Suprapubic skin (tissue), 4 donors: ENCODE data around the gene RPL39L. TPM values are rescaled to one million over a fixed set of nuclear protein-coding genes. Genes with fewer than 3 reads are reported as not detected.
"Not testable (repeated sequence)": the region's sequence is repeated elsewhere in the genome, so short reads cannot be mapped to it uniquely, and the experiment has no call there.

Experiments used
- DNase-seq, 2 donors: peaks; one replicate each; pipeline ENCODE4 v3.0.0-alpha.2; 2019; ENCODE audit warnings: low spot score in 2 of 2
- H3K27ac ChIP-seq: fragments of 200-600 bp; sonication (generic); one replicate; pipeline ENCODE4 v1.5.1; 2019
- H3K27me3 ChIP-seq: fragments of 200-600 bp; sonication (generic); one replicate; pipeline ENCODE4 v1.5.1; 2019
- H3K36me3 ChIP-seq: fragments of 200-600 bp; sonication (generic); one replicate; pipeline ENCODE4 v1.5.1; 2019
- H3K4me1 ChIP-seq: fragments of 200-600 bp; sonication (generic); one replicate; pipeline ENCODE4 v1.5.1; 2019
- H3K4me3 ChIP-seq: fragments of 200-600 bp; sonication (generic); one replicate; pipeline ENCODE4 v1.5.1; 2019; ENCODE audit warnings: mild to moderate bottlenecking
- H3K9me3 ChIP-seq: fragments of 200-600 bp; sonication (generic); one replicate; pipeline ENCODE4 v1.5.1; 2019
- EP300 ChIP-seq: sonication (generic); formaldehyde crosslinking; IDR thresholded peaks from one replicate; pipeline ENCODE4 v1.6.1; 2017; ENCODE audit warnings: antibody characterized with exemption
- POLR2A ChIP-seq, 2 donors: fragments of 450-650 bp; IDR thresholded peaks; one replicate each; pipeline ENCODE4 v1.6.1; 2017; ENCODE audit warnings: antibody characterized with exemption in 2 of 2, mild to moderate bottlenecking in 2 of 2, moderate library complexity in 2 of 2
- POLR2AphosphoS5 ChIP-seq, 3 donors: sonication (generic); formaldehyde crosslinking; IDR thresholded peaks; one replicate each; pipeline ENCODE4 v1.6.1; 2017; ENCODE audit warnings: antibody characterized with exemption in 3 of 3
- WGBS: methylation state at CpG from one replicate; pipeline ENCODE4 v1.1.5; 2018; 5-methylcytosine and 5-hydroxymethylcytosine counted together
- total RNA-seq, 4 donors: library from RNA; depleted of rRNA; stranded (reverse); fragments of >200 nt; gene quantifications; one replicate each; pipeline ENCODE4 v1.1.0, GENCODE V29; 2016
- TF ChIP-seq, protein P1 (sequence below), 2 donors: fragments of 200-600 bp in 1 of 2; fragments of 450-650 bp in 1 of 2; sonication (generic) in 1 of 2; IDR thresholded peaks; one replicate each; pipeline ENCODE4 v1.5.1; 2016 to 2019; ENCODE audit warnings: antibody characterized with exemption in 2 of 2, mild to moderate bottlenecking in 1 of 2, moderate library complexity in 1 of 2

Gene RPL39L
- total RNA-seq, 4 donors from 2014 or later, result 7.1 to 12.2 (median 11.0) TPM

GRCh38 chr3:187136936-187137335 is 2.4 kb downstream of the RPL39L start:
- Histone ChIP-seq H3K4me3 (no peak overlapping the region), H3K4me1 (peaks cover 12% of the 10 kb centered on the region), H3K27ac (no peak overlapping the region), H3K9me3 (no peaks in the 10 kb centered on the region), H3K36me3 (no peaks in the 10 kb centered on the region), H3K27me3 (no peaks in the 10 kb centered on the region)
- DNase-seq, result no peak
- 70% methylated on average over 4 of the region's 4 CpGs for WGBS
- TF ChIP-seq POLR2A (IDR thresholded peaks at IDR 0.05) (no peak), POLR2AphosphoS5 (IDR thresholded peaks at IDR 0.05) (no peak), EP300 (no peak)
- TF ChIP-seq, protein P1, sequence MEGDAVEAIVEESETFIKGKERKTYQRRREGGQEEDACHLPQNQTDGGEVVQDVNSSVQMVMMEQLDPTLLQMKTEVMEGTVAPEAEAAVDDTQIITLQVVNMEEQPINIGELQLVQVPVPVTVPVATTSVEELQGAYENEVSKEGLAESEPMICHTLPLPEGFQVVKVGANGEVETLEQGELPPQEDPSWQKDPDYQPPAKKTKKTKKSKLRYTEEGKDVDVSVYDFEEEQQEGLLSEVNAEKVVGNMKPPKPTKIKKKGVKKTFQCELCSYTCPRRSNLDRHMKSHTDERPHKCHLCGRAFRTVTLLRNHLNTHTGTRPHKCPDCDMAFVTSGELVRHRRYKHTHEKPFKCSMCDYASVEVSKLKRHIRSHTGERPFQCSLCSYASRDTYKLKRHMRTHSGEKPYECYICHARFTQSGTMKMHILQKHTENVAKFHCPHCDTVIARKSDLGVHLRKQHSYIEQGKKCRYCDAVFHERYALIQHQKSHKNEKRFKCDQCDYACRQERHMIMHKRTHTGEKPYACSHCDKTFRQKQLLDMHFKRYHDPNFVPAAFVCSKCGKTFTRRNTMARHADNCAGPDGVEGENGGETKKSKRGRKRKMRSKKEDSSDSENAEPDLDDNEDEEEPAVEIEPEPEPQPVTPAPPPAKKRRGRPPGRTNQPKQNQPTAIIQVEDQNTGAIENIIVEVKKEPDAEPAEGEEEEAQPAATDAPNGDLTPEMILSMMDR (IDR thresholded peaks at IDR 0.05), result no peak

DNA sequence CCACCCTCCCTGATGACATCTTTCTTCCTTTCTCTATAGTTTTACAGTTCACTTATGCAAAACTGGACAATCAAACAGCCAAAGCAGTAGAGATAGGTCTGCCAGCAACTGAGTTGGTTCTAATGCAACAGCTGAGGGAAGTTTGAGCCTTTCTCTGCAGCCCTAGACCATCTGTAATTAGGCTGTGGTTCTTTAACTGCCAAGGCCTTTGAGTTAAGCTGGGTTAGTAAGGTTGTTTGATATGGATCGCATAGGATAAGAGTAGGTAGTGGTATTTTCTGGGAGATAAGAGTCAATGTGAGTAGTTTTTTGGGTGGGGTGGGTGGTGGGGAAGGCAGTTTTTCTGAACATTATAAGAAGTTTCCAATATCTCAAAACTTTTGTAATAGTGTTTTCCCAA is 3.0 kb downstream of the RPL39L start:
- TF ChIP-seq POLR2AphosphoS5 (IDR thresholded peaks at IDR 0.05) (no peak), POLR2A (IDR thresholded peaks at IDR 0.05) (no peak), EP300 (no peak)
- TF ChIP-seq, protein P1 (IDR thresholded peaks at IDR 0.05), result no peak
- 95% methylated on average over 1 of the region's 1 CpG for WGBS
- no peak overlapping the region for H3K27ac ChIP-seq
- peaks cover 12% of the 10 kb centered on the region for H3K4me1 ChIP-seq
- no peaks in the 10 kb centered on the region for H3K36me3 ChIP-seq
- no peaks in the 10 kb centered on the region for H3K9me3 ChIP-seq
- H3K27me3 ChIP-seq, result no peaks in the 10 kb centered on the region
- DNase-seq, result no peak
- no peak overlapping the region for H3K4me3 ChIP-seq

DNA sequence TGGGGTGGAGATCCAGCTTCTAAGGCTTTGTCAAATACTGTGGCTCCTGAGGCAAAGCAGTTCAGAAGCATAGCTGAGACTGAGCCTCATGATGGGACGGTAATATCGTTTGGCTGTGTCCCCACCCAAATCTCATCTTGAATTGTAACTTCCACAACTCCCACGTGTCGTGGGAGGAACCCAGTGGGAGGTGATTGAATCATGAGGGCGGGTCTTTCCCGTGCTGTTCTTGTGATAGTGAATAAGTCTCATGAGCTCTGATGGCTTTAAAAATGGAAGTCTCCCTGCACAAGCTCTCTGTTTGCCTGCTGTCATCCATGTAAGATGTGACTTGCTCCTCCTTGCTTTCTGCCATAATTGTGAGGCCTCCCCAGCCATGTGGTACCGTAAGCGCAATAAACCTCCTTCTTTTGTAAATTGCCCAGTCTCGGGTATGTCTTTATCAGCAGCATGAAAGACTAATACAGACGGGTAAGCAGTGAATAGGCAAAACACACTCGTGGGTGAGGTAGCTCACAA is 4.1 kb downstream of the RPL39L start:
- not testable (repeated sequence) for H3K27me3 ChIP-seq, H3K4me3 ChIP-seq, DNase-seq, H3K27ac ChIP-seq, H3K9me3 ChIP-seq, H3K36me3 ChIP-seq
- 95% methylated on average over 11 of the region's 11 CpGs for WGBS
- peaks cover 14% of the 10 kb centered on the region for H3K4me1 ChIP-seq

DNA sequence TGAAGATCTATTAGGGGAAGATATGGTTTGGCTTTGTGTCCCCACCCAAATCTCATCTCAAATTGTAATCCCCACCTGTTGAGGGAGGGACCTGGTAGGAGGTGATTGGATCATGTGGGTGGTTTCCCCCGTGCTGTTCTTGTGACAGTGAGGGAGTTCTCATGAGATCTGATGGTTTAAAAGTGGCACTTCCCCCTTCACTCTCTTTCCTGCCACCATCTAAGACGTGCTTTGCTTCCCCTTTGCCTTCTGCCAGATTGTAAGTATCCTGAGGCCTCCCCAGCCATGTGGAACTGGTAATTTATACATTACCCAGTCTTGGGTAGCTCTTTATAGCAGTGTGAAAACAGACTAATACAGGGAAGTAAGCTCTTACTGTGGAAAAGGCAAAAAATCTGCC is 6.1 kb downstream of the RPL39L start:
- not testable (repeated sequence) for H3K36me3 ChIP-seq, DNase-seq, H3K4me1 ChIP-seq, H3K9me3 ChIP-seq, H3K27ac ChIP-seq, H3K4me3 ChIP-seq, H3K27me3 ChIP-seq
- WGBS, result 79% methylated on average over 2 of the region's 2 CpGs

DNA sequence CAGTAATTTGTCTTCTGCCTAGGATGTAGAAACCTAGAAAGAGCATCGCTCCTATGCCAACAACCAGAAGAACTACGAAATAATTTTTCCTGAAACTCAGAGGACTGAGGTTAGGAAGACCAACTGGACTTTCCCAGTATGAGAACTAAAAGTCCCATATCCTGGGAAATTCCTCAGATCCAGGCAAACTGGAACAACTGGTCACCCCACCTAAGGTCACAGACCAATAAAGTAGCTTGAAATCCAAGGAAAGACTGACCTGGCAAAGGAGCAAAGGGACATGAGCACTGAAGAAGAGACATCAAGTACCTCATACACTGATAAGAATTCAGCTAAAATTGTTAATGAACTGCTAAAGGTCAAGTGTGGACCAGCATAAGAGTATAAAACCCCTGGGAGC is 6.6 kb downstream of the RPL39L start:
- TF ChIP-seq, protein P1 (IDR thresholded peaks at IDR 0.05), result no peak
- TF ChIP-seq POLR2AphosphoS5 (IDR thresholded peaks at IDR 0.05) (no peak), POLR2A (IDR thresholded peaks at IDR 0.05) (no peak), EP300 (no peak)

DNA sequence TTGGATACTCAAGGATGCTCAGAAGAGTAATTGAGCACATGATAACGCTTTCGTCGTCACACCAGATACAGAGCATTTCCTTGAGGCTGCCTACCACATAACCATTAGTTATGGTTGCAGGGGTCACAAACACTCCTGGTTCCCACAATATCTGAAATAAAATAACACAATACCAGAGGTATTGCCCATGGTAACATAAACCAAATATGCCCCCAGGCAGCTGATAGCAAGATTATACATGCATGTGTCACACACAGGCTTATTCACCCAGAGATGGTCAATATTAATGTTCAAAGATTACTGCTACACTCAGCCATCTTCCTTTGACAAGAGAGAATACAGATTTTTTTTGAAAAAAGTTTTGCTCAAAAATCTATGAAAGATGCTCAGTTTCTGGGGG is 7.3 kb downstream of the RPL39L start:
- WGBS, result 97% methylated on average over 3 of the region's 3 CpGs
- Histone ChIP-seq H3K27ac (no peak overlapping the region), H3K9me3 (no peaks in the 10 kb centered on the region), H3K4me1 (peaks cover 3% of the 10 kb centered on the region), H3K4me3 (no peak overlapping the region), H3K27me3 (no peaks in the 10 kb centered on the region), H3K36me3 (no peaks in the 10 kb centered on the region)
- no peak for TF ChIP-seq EP300
- TF ChIP-seq, protein P1 (IDR thresholded peaks at IDR 0.05), result no peak
- TF ChIP-seq POLR2AphosphoS5 (IDR thresholded peaks at IDR 0.05), result no peak
- no peak for TF ChIP-seq POLR2A (IDR thresholded peaks at IDR 0.05)
- no peak for DNase-seq

More for the DNA sequence above, 6.6 kb downstream of the RPL39L start:
- Histone ChIP-seq H3K4me1 (peaks cover 3% of the 10 kb centered on the region), H3K36me3 (no peaks in the 10 kb centered on the region), H3K27me3 (no peaks in the 10 kb centered on the region), H3K27ac (no peak overlapping the region), H3K4me3 (no peak overlapping the region), H3K9me3 (no peaks in the 10 kb centered on the region)
- 94% methylated on average over 2 of the region's 2 CpGs for WGBS
- DNase-seq, result no peak
